Fibroblast of peridontal ligament (primary cell): Measurements from ENCODE around the gene HNF1A.

Source experiments
- DNase-seq: peaks from one replicate; pipeline ENCODE4 v3.0.0-alpha.2; 2010; ENCODE audit errors: extremely low read depth

The HNF1A gene

DNA sequence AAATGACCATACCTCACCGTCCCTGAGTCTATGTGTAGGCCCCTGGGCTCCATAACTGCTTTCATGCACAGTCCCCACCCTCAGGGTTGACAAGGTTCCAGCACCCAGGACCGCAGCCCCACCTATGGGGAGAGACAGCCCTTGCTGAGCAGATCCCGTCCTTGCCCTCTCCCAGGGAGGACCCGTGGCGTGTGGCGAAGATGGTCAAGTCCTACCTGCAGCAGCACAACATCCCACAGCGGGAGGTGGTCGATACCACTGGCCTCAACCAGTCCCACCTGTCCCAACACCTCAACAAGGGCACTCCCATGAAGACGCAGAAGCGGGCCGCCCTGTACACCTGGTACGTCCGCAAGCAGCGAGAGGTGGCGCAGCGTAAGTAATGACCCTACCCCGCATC is 10.3 kb downstream of the HNF1A start:
- DNase-seq = no peak

DNA sequence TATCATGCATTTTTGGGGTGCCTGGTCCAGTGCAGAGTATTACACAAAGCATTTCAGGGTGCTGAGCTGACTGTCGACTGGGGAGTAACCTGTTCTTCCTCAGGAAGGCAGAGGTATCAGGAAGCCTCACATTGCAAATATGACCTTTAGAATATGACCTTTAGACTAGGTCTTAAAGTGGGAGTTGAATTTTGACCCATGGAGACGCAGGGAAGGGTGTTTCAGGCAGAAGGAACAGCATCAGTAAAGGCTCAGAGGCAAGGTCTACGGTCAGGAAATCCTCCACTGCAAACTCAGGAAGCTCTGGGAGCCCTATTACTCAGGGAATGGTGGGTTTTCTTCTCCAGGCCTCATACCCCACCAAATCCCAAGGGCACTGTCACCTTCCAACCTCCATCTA is 11.3 kb downstream of the HNF1A start:
- no peak for DNase-seq

DNA sequence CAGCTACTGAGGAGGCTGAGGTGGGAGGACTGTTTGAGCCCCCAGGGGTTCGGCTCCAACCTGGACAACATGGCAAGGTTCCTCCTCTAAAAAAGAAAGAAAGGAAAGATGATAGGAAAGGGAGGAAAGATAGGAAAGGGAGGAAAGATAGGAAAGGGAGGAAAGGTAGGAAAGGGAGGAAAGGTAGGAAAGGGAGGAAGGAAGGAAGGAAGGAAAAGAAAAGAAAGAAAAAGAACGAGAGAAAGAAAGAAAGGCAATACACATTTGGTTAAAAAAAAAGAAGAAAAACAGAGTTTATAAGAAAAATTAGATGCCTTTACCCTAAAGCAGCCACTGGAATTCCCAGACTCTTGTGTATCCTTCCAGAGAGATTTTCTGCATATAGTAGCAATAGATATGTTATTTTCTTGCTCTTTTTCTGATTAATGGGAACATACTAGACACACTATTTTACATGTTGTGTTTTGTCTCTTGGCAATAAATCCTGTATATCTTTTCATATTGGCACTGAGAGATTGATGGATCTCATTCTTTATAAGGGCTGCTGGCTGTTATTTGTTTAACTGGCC is 12.2 kb downstream of the HNF1A start:
- no peak for DNase-seq

DNA sequence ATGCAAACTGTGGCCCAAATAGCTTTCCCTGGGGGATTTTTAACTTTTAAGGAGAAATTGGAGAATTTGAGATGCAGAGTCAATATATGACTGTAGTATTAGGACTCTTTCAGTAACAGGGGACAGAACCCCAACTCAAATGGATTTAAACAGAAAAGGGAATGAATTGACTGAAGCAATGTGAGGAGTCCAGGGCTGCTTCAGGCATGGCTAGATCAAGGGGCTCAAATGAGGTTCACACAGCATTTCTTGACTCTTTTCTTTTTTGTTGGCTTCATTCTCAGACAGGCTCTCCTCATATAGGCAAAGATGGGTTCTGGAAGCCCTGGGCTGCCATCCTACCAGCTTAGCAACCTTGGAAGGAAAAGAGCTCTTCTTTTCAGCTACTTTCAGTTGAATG is 13.6 kb downstream of the HNF1A start:
- DNase-seq = no peak

DNA sequence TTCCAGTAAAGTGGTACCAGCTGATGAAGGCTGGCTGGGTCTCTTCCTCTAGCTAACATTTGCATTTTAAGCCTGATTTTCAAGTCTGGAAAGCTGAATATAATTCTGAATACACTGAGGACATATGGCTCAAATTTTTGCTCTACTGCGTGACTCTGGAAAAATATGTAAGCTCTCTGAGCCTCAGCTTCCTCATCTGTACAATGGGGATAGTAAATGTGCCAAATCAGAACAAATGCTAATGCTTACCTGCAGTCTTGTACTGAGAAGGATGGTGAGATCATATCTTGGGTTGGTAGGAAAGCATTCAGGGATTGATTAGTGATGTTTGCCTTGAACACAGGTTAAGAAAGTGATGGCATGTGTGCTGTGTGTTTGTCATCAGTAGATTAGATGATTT is 14.6 kb downstream of the HNF1A start:
- DNase-seq = no peak

DNA sequence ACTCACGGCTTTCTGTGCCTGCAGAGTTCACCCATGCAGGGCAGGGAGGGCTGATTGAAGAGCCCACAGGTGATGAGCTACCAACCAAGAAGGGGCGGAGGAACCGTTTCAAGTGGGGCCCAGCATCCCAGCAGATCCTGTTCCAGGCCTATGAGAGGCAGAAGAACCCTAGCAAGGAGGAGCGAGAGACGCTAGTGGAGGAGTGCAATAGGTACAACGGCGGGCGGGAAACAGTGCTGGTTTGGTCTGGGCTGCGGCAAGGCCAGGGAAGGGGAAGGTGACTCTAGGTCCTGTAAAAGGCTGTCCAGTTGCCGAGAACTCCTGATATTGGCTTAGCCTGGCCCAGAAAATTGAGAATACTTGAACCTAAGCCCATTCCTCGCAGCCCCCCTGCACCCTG is 15.2 kb downstream of the HNF1A start:
- DNase-seq = no peak

DNA sequence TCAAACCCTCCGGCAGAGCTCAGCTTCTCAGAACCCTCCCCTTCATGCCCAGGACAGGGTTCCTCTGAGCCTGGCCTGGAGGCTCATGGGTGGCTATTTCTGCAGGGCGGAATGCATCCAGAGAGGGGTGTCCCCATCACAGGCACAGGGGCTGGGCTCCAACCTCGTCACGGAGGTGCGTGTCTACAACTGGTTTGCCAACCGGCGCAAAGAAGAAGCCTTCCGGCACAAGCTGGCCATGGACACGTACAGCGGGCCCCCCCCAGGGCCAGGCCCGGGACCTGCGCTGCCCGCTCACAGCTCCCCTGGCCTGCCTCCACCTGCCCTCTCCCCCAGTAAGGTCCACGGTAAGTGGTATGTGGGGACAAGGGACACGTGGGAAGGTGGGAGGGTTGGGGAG is 15.7 kb downstream of the HNF1A start:
- DNase-seq = no peak

DNA sequence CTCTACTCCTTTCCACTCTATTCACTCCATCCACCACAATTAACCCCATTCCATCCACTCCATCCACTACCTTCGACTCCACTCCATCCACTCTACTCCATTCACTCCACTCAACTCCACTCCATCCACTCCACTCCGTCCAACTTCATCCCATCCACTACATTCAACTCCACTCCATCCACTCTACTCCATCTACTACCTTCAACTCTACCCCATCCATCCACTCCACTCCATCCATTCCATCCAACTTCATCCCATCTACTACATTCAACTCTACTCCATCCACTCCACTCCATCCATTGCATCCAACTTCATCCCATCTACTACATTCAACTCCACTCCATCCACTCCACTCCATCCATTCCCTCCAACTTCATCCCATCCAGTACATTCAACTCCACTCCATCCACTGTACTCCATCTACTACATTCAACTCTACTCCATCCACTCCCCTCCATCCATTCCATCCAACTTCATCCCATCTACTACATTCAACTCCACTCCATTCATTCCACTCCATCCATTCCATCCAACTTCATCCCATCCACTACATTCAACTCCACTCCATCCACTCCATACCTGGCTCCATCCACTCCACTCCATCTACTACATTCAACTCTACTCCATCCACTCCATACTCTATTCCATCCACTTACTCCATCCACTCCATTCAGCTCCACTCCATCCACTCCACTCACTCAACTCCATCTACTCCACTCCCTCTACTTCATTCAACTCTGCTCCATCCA is 16.4 kb downstream of the HNF1A start:
- no peak for DNase-seq

DNA sequence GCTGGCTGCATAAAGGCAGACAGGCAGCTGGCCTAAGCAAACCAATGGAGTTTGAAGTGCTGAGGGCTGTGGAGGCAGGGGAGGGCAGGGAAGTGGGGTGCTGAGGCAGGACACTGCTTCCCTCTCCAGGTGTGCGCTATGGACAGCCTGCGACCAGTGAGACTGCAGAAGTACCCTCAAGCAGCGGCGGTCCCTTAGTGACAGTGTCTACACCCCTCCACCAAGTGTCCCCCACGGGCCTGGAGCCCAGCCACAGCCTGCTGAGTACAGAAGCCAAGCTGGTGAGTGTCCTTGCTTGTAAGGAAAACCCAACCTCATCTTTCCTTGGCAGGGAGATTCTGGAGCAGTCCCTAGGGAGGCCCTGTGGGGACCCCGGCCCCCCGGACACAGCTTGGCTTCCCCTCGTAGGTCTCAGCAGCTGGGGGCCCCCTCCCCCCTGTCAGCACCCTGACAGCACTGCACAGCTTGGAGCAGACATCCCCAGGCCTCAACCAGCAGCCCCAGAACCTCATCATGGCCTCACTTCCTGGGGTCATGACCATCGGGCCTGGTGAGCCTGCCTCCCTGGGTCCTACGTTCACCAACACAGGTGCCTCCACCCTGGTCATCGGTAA is 17.9 kb downstream of the HNF1A start:
- no peak for DNase-seq

DNA sequence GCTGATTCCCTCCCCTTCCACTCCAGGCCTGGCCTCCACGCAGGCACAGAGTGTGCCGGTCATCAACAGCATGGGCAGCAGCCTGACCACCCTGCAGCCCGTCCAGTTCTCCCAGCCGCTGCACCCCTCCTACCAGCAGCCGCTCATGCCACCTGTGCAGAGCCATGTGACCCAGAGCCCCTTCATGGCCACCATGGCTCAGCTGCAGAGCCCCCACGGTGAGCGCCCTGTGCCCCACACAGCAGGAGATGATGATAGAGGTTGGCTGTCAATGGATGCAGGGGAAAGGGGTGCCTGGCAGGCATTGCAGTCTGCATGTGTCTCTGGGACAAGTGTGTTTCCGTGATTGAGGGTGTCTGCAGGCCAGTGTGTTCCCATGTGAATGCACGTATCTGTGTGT is 19.1 kb downstream of the HNF1A start:
- no peak for DNase-seq

DNA sequence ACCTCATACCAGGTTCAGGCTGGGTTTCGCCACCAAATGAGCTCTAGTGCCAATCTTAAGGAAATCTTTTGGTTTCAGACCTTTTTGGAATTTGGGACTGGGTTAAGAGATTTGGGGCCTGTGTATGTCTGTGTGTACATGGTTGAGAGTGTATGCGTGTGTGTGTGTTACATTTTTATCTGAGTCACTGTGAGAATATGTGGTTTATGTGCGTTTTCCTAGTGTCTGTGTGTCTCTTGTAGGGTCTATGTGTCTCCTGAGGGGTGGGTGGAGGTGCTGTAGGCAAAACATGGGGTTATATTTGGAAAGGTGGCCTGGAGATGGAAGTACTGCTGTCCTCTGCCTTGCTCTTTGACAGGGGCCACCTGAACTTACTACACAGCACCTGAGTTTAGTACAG is 20.1 kb downstream of the HNF1A start:
- no peak for DNase-seq

DNA sequence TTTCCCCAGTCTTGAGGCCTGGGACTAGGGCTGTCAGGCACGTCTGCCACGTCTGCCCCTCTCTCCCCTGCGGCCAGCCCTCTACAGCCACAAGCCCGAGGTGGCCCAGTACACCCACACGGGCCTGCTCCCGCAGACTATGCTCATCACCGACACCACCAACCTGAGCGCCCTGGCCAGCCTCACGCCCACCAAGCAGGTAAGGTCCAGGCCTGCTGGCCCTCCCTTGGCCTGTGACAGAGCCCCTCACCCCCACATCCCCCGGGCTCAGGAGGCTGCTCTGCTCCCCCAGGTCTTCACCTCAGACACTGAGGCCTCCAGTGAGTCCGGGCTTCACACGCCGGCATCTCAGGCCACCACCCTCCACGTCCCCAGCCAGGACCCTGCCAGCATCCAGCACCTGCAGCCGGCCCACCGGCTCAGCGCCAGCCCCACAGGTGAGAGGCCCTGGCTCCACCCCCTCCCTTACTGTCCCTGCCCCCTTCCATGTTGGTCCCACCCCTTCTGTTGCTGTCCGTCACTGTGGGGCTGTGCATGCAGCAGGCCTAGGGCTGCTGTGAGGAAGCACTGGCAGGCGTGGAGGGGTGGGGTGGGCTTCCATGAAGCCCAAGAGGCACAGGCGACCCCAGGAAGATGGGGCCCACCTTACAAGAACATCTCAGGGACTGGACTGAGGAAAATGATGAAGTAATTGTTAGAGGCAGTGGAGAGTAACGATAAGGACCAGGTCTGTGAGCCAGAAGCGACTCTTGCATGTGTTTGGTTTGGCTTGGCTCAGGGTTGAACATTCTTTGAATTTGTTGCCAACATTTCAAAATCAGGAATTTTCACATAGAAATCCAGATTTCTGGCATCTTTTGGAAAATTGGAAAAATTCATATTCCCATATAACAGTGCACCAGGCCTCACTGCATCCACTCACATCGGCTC is 21.1 kb downstream of the HNF1A start:
- DNase-seq = peak; percentile 63

DNA sequence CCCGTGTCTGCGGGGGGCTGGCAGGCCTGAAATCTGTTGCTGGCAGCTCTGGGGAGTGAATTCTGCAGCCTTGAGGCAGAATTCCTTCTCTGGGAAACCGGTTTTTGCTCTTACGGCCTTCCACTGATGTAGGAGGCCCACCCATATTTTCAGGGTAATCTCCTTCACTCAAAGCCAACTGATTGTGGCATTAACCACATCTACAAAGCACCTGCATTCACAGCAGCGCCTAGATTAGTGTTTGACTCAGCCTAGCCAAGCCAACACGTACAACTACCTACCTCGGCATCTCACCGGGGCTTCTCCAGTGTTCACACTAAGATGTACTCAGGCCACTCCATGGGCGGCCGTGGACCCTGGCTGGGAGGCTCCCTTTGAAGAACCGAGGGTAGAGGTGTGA is 22.2 kb downstream of the HNF1A start:
- no peak for DNase-seq

DNA sequence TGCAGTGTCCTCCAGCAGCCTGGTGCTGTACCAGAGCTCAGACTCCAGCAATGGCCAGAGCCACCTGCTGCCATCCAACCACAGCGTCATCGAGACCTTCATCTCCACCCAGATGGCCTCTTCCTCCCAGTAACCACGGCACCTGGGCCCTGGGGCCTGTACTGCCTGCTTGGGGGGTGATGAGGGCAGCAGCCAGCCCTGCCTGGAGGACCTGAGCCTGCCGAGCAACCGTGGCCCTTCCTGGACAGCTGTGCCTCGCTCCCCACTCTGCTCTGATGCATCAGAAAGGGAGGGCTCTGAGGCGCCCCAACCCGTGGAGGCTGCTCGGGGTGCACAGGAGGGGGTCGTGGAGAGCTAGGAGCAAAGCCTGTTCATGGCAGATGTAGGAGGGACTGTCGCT is 22.7 kb downstream of the HNF1A start:
- DNase-seq = no peak

DNA sequence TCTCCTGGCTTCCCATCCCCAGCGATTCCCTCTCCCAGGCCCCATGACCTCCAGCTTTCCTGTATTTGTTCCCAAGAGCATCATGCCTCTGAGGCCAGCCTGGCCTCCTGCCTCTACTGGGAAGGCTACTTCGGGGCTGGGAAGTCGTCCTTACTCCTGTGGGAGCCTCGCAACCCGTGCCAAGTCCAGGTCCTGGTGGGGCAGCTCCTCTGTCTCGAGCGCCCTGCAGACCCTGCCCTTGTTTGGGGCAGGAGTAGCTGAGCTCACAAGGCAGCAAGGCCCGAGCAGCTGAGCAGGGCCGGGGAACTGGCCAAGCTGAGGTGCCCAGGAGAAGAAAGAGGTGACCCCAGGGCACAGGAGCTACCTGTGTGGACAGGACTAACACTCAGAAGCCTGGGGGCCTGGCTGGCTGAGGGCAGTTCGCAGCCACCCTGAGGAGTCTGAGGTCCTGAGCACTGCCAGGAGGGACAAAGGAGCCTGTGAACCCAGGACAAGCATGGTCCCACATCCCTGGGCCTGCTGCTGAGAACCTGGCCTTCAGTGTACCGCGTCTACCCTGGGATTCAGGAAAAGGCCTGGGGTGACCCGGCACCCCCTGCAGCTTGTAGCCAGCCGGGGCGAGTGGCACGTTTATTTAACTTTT is 23.6 kb downstream of the HNF1A start:
- no peak for DNase-seq

DNA sequence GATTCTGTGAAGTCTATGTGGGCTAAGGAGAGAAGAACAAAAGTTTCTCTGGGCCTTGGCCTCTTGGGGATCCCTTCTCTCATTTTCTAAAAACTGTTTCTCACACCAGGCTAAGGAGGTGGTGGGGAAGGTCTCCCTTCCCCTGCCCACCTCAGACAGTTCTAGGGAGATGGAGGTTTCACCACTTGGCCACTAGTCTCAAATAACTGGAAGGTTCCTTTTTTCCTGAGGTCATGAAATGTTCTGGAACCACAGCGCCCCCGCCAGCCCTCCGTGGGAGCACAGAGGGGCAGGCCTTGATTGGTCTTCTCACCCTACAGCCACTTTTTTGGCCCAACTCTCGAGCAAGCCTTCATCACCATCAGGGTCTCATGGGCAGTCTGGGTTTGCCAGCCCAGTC is 25.3 kb downstream of the HNF1A start:
- DNase-seq = no peak

DNA sequence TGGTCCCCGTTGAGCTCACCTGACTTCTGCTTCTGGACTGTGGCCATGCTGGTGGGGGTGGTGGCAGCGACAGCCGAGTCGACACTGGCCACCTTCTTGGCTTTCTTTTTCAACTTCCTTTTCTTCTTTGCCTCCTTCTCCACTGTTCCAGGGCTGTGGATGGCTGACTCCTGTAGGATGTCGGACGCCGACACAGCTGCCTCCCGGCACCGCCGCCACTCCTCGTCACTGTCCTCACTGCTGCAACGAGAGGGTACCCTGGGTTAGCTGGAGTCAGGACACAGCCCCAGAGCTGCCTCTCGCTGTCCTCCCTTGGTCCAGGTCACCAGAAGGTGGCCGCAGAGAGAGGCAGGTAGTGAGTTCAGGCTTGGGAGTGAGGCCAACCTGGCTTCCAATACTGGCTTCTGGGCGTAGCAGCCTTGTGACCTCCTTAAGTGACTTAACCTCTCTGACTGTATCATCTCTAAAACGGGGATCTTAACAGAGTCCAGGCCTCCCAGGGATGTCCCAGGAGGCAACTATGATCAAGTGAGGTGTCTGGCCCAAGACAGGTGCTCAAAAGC is 26.0 kb downstream of the HNF1A start:
- no peak for DNase-seq

DNA sequence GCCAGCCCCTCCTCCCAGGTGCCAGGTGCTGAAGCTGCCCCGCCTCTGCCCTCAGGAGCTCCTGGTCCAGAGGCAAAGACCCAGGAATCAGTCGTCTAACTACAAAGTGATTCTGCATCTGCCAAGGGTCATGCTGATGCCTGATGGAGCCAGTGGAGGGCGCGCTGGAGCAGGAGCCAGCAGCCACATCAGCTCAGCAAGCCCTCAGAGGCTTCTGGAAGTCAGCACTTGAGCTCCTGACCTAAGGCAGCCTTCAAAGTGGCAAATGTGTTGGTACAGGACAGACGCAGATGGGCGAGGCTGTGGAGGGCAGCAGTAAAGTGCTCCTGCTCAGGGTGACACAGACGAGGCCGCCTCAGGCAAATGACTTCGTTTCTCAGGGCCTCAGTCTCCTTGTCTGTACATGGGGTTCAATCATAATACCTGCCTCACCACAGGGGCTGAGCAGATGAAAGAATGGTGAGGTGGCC is 27.0 kb downstream of the HNF1A start:
- DNase-seq = peak; percentile 37

DNA sequence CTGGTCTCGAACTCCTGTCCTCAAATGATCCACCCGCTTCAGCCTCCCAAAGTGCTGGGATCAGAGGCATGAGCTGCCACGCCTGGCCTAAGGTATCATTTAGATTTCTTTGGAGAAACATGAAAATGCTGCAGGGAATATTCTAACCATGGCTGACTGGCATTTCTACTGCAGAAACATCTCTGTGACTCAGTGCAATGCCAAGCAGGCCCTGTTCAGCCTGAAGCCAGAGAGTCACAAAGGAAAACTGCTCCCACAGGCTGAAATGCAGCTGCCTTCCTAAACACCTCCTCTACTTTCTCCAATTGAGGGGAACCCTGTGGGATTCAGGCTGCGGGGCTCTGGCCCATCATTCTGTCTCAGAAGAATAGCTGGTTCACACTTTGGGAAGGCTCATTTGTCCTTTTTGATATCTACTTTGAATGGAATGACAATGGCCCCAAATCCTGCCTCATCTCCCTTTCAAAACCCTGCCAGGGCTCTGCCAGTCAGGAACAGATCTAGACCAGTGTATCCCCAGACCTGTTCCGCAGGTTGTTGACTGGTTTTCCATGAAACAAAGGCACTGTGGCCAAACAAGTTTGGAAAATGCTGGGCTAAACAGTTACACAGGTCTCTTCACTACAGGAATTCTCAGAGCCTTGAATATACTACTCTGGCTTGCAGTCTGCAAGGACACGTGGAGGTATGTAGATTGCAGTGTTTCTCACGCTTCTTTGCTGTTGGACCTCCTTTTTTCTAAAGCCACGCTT is 30.2 kb downstream of the HNF1A start:
- DNase-seq = no peak

DNA sequence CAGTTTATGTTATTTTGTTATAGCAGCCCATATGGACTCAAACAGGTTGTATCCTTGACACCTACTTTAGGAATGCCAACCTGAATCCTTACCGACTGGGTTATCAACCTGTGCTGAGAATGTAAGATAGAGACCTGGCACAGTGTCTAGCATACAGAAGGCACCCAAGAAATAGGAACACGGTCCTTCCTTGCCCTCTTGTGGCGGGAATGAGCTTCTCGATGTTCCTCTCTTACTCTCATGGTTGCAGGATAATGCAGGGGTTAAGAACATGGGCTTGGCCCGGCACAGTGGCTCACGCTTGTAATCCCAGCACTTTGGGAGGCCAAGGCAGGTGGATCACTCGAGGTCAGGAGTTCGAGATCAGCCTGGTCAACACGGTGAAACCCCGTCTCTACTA is 31.4 kb downstream of the HNF1A start:
- peak; percentile 57 for DNase-seq

DNA sequence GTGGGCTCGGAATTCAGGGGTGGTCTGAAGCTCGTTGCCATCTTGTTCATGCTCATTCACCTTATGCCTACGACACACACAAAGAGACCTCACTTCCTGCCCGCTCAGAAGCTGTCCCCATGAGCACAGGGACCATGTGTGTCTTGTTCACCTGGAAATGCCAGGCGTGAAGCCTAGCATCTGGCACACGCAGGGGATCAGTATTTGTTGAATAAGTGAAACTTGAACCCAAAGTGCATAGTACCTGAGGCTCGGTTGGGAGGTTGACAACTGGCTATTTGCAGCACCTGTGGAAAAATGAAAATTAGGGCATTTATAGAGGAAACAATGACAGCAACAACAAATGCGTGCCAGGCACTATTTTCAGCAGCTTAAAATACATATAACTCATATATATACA is 32.5 kb downstream of the HNF1A start:
- DNase-seq = no peak
